ENCODE results near the gene TEX261.

- TF ChIP-seq, protein P1, sequence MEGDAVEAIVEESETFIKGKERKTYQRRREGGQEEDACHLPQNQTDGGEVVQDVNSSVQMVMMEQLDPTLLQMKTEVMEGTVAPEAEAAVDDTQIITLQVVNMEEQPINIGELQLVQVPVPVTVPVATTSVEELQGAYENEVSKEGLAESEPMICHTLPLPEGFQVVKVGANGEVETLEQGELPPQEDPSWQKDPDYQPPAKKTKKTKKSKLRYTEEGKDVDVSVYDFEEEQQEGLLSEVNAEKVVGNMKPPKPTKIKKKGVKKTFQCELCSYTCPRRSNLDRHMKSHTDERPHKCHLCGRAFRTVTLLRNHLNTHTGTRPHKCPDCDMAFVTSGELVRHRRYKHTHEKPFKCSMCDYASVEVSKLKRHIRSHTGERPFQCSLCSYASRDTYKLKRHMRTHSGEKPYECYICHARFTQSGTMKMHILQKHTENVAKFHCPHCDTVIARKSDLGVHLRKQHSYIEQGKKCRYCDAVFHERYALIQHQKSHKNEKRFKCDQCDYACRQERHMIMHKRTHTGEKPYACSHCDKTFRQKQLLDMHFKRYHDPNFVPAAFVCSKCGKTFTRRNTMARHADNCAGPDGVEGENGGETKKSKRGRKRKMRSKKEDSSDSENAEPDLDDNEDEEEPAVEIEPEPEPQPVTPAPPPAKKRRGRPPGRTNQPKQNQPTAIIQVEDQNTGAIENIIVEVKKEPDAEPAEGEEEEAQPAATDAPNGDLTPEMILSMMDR (IDR thresholded peaks at IDR 0.05) = no peak
- no peak for TF ChIP-seq POLR2A (IDR thresholded peaks at IDR 0.05)
These were observed 10.9 kb upstream of the TEX261 start for GRCh38 chr2:71005271-71006202.

All from gastroesophageal sphincter (tissue), 3 donors.